HEK293 (cell line): ENCODE data around the gene PSMD5.

Source experiments
- CTCF ChIA-PET: fragments of 350-600 bp; formaldehyde crosslinking; extraction: SDS; loops from one replicate; lab custom pipeline; 2021; ENCODE audit warnings: antibody characterized with exemption; lab: Yijun Ruan, JAX
- POLR2A ChIA-PET: fragments of 300-600 bp; formaldehyde crosslinking; extraction: SDS; loops from one replicate; lab custom pipeline; 2020; ENCODE audit warnings: antibody characterized with exemption, inconsistent platforms; lab: Yijun Ruan, JAX
- H3K27ac ChIP-seq: fragments of 200-500 bp; sonication (Bioruptor generic); 2 replicates; pipeline ENCODE4 v1.5.1; 2014; ENCODE audit warnings: low read depth, low read length, control low read depth, inconsistent platforms; ENCODE audit errors: extremely low read depth
- H3K36me3 ChIP-seq, 2 experiments: fragments of 200-500 bp in 1 of 2; sonication (Bioruptor generic) in 1 of 2; 1 replicate in 1 of 2; 2 replicates in 1 of 2; pipeline ENCODE4 v1.5.1; 2014 to 2017; ENCODE audit warnings: inconsistent platforms in 2 of 2, low read length in 2 of 2; ENCODE audit not compliant: control insufficient read depth in 2 of 2, insufficient read depth in 1 of 2
- H3K4me1 ChIP-seq: fragments of 200-500 bp; sonication (Bioruptor generic); 2 replicates; pipeline ENCODE4 v1.5.1; 2014; ENCODE audit warnings: mild to moderate bottlenecking, low read length, inconsistent platforms; ENCODE audit not compliant: control insufficient read depth, insufficient read depth
- H3K4me3 ChIP-seq: 2 replicates; pipeline ENCODE4 v1.5.1; 2011; ENCODE audit warnings: low read depth, mild to moderate bottlenecking, control low read depth, low read length, moderate library complexity
- H3K9me3 ChIP-seq: fragments of 200-500 bp; sonication (Bioruptor generic); 2 replicates; pipeline ENCODE4 v1.5.1; 2014; ENCODE audit warnings: low read depth, low read length, inconsistent platforms; ENCODE audit not compliant: control insufficient read depth, insufficient read depth
- BCL11A ChIP-seq: fragments of 450-650 bp; formaldehyde crosslinking; IDR thresholded peaks from 2 replicates; pipeline ENCODE4 v1.5.1; 2016; ENCODE audit warnings: low read depth, missing biosample characterization, missing genetic modification characterization
- HOXD13 ChIP-seq: sonication (generic); formaldehyde crosslinking; IDR thresholded peaks from 2 replicates; pipeline ENCODE4 v1.8.0; 2022; ENCODE audit warnings: missing genetic modification reagents, borderline replicate concordance
- REPIN1 ChIP-seq: fragments of 450-650 bp; formaldehyde crosslinking; IDR thresholded peaks from 2 replicates; pipeline ENCODE4 v1.5.1; 2017; ENCODE audit warnings: missing biosample characterization, missing genetic modification characterization, low read depth
- SALL2 ChIP-seq: fragments of 450-650 bp; formaldehyde crosslinking; IDR thresholded peaks from 2 replicates; pipeline ENCODE4 v1.5.0; 2017; ENCODE audit warnings: missing biosample characterization, mild to moderate bottlenecking, missing genetic modification characterization, borderline replicate concordance
- YY1 ChIP-seq: fragments of 450-650 bp; formaldehyde crosslinking; IDR thresholded peaks from 2 replicates; pipeline ENCODE4 v1.5.1; 2018; ENCODE audit warnings: missing biosample characterization, missing genetic modification characterization
- ZBTB48 ChIP-seq: fragments of 450-650 bp; formaldehyde crosslinking; IDR thresholded peaks from 2 replicates; pipeline ENCODE4 v1.5.1; 2016; ENCODE audit warnings: missing biosample characterization, missing genetic modification characterization
- ZEB2 ChIP-seq: fragments of 450-650 bp; formaldehyde crosslinking; IDR thresholded peaks from 2 replicates; pipeline ENCODE4 v1.5.1; 2016; ENCODE audit warnings: missing biosample characterization, missing genetic modification characterization
- ZNF2 ChIP-seq: fragments of 450-650 bp; formaldehyde crosslinking; IDR thresholded peaks from 2 replicates; pipeline ENCODE4 v1.5.1; 2016; ENCODE audit warnings: missing biosample characterization, missing genetic modification characterization
- ZNF37A ChIP-seq: fragments of 450-650 bp; IDR thresholded peaks from 2 replicates; pipeline ENCODE4 v1.5.1; 2018; ENCODE audit warnings: missing biosample characterization, missing genetic modification characterization
- ZNF391 ChIP-seq: fragments of 450-650 bp; formaldehyde crosslinking; IDR thresholded peaks from 2 replicates; pipeline ENCODE4 v1.5.1; 2016; ENCODE audit warnings: low read depth, missing biosample characterization, missing genetic modification characterization, borderline replicate concordance
- ZNF394 ChIP-seq: fragments of 450-650 bp; formaldehyde crosslinking; IDR thresholded peaks from 2 replicates; pipeline ENCODE4 v1.5.1; 2016; ENCODE audit warnings: missing biosample characterization, missing genetic modification characterization, mild to moderate bottlenecking, moderate library complexity, borderline replicate concordance
- ZNF548 ChIP-seq: fragments of 450-650 bp; formaldehyde crosslinking; IDR thresholded peaks from 2 replicates; pipeline ENCODE4 v1.5.1; 2016; ENCODE audit warnings: missing biosample characterization, missing genetic modification characterization
- ZNF555 ChIP-seq: fragments of 450-650 bp; formaldehyde crosslinking; conservative IDR thresholded peaks from 2 replicates; pipeline ENCODE4 v1.5.1; 2017; ENCODE audit warnings: missing biosample characterization, mild to moderate bottlenecking, missing genetic modification characterization, inconsistent platforms
- ZNF660 ChIP-seq: fragments of 450-650 bp; IDR thresholded peaks from 2 replicates; pipeline ENCODE4 v1.5.1; 2018; ENCODE audit warnings: missing biosample characterization, mild to moderate bottlenecking, missing genetic modification characterization
- ZNF670 ChIP-seq: fragments of 450-650 bp; formaldehyde crosslinking; IDR thresholded peaks from 2 replicates; pipeline ENCODE4 v1.5.1; 2016; ENCODE audit warnings: missing biosample characterization, missing genetic modification characterization, low read depth
- ZNF747 ChIP-seq: fragments of 450-650 bp; formaldehyde crosslinking; IDR thresholded peaks from 2 replicates; pipeline ENCODE4 v1.5.1; 2016; ENCODE audit warnings: missing biosample characterization, missing genetic modification characterization
- ZNF785 ChIP-seq: fragments of 450-650 bp; formaldehyde crosslinking; IDR thresholded peaks from 2 replicates; pipeline ENCODE4 v1.5.1; 2016; ENCODE audit warnings: missing biosample characterization, missing genetic modification characterization
- ZSCAN23 ChIP-seq: fragments of 450-650 bp; formaldehyde crosslinking; IDR thresholded peaks from 2 replicates; pipeline ENCODE4 v1.5.1; 2016; ENCODE audit warnings: missing biosample characterization, missing genetic modification characterization
- TF ChIP-seq, protein P1 (sequence below): fragments of 450-650 bp; formaldehyde crosslinking; conservative IDR thresholded peaks from 2 replicates; pipeline ENCODE4 v1.5.1; 2016; ENCODE audit warnings: low read depth, missing biosample characterization, missing genetic modification characterization
- TF ChIP-seq, protein P2 (sequence below): fragments of 450-650 bp; formaldehyde crosslinking; IDR thresholded peaks from 2 replicates; pipeline ENCODE4 v1.5.1; 2016; ENCODE audit warnings: missing biosample characterization, missing genetic modification characterization
- TF ChIP-seq, protein P3 (sequence below): fragments of 450-650 bp; formaldehyde crosslinking; IDR thresholded peaks from 2 replicates; pipeline ENCODE4 v1.5.1; 2016; ENCODE audit warnings: missing biosample characterization, missing genetic modification characterization
- TF ChIP-seq, protein P4 (sequence below): fragments of 450-650 bp; formaldehyde crosslinking; IDR thresholded peaks from 2 replicates; pipeline ENCODE4 v1.5.1; 2016; ENCODE audit warnings: missing biosample characterization, missing genetic modification characterization
- TF ChIP-seq, protein P5 (sequence below): fragments of 450-650 bp; formaldehyde crosslinking; IDR thresholded peaks from 2 replicates; pipeline ENCODE4 v1.5.1; 2016; ENCODE audit warnings: missing biosample characterization, missing genetic modification characterization

PSMD5 gene

DNA sequence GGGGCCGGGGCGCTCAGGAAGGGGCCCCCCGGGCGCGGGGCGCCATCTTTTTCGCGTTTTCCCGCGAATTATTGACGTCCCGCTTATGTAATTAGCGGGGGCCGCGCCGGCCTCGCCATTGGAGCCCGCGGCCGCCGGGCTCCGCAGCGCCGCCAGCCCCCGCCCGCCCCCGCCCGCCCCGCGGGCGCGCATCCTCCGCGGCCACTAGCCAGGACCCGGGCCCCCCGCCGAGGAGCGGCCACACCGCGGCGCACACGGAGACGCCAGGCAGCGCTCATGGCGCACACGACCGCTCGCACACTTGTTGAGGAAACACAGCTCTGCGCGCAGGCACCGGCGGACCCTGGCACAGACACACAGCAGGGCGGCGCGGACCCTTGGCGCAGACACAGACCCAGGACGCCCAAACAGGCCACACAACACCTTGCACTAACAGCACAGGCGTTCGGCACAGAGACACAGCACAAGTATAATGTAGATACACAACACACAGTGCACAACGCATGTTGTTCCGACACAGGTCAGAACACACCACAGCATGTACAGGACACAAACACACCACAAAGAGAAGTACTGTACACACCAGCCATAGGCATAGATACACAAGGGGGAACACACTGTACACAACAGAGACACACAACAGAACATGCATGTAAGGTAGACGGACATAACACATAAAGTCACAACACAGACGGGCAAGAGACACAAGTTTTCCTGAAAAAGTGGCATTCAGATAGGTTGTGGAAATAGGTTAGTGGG, 34.7 kb upstream of the PSMD5 start:
- no peaks in the 10 kb centered on the region for H3K4me1 ChIP-seq
- CTCF ChIA-PET: interaction anchor here (0.6 kb wide), 1 partner anchor 59 kb away, joined by 3 read pairs; no protein-coding TSS in a partner anchor
- H3K4me3 ChIP-seq: peak overlapping the region; percentile 72
- H3K9me3 ChIP-seq: no peaks in the 10 kb centered on the region
- peaks cover 0 to 24% of the 10 kb centered on the region in 2 experiments; a peak in 2 of 3 replicates for H3K36me3 ChIP-seq
- peak overlapping the region; percentile 16; the same call in 1 of the 2 replicates for H3K27ac ChIP-seq
- POLR2A ChIA-PET: interaction anchor here (1.0 kb wide), 2 partner anchors 9 to 34 kb away, joined by 3 to 5 read pairs; no protein-coding TSS in a partner anchor
- no peak for TF ChIP-seq ZNF548 (tag by site-specific recombination)
- no peak for TF ChIP-seq BCL11A (tag by site-specific recombination)
- TF ChIP-seq SALL2 (tag by site-specific recombination): no peak
- no peak for TF ChIP-seq ZNF747 (tag by site-specific recombination)
- TF ChIP-seq ZNF394 (tag by site-specific recombination): no peak
- peak; percentile 85; the same call in 1 of the 2 replicates for TF ChIP-seq ZNF2
- TF ChIP-seq, protein P1, sequence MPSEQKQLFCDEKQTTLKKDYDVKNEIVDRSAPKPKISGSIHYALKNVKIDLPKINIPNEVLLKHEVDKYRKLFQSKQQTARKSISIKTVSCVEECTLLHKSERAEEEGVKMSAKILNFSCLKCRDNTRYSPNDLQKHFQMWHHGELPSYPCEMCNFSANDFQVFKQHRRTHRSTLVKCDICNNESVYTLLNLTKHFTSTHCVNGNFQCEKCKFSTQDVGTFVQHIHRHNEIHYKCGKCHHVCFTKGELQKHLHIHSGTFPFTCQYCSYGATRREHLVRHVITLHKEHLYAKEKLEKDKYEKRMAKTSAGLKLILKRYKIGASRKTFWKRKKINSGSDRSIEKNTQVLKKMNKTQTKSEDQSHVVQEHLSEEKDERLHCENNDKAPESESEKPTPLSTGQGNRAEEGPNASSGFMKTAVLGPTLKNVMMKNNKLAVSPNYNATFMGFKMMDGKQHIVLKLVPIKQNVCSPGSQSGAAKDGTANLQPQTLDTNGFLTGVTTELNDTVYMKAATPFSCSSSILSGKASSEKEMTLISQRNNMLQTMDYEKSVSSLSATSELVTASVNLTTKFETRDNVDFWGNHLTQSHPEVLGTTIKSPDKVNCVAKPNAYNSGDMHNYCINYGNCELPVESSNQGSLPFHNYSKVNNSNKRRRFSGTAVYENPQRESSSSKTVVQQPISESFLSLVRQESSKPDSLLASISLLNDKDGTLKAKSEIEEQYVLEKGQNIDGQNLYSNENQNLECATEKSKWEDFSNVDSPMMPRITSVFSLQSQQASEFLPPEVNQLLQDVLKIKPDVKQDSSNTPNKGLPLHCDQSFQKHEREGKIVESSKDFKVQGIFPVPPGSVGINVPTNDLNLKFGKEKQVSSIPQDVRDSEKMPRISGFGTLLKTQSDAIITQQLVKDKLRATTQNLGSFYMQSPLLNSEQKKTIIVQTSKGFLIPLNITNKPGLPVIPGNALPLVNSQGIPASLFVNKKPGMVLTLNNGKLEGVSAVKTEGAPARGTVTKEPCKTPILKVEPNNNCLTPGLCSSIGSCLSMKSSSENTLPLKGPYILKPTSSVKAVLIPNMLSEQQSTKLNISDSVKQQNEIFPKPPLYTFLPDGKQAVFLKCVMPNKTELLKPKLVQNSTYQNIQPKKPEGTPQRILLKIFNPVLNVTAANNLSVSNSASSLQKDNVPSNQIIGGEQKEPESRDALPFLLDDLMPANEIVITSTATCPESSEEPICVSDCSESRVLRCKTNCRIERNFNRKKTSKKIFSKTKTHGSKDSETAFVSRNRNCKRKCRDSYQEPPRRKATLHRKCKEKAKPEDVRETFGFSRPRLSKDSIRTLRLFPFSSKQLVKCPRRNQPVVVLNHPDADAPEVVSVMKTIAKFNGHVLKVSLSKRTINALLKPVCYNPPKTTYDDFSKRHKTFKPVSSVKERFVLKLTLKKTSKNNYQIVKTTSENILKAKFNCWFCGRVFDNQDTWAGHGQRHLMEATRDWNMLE (tag by site-specific recombination): no peak
- 0 out of 2 replicates have a peak, but pooled peaks have one; percentile 30 for TF ChIP-seq ZEB2 (tag by site-specific recombination)
- TF ChIP-seq ZNF555 (tag by site-specific recombination): no peak
- TF ChIP-seq, protein P2, sequence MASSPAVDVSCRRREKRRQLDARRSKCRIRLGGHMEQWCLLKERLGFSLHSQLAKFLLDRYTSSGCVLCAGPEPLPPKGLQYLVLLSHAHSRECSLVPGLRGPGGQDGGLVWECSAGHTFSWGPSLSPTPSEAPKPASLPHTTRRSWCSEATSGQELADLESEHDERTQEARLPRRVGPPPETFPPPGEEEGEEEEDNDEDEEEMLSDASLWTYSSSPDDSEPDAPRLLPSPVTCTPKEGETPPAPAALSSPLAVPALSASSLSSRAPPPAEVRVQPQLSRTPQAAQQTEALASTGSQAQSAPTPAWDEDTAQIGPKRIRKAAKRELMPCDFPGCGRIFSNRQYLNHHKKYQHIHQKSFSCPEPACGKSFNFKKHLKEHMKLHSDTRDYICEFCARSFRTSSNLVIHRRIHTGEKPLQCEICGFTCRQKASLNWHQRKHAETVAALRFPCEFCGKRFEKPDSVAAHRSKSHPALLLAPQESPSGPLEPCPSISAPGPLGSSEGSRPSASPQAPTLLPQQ (tag by site-specific recombination): peak; percentile 14; the same call in 1 of the 2 replicates
- TF ChIP-seq ZBTB48 (tag by site-specific recombination): peak; percentile 63
- TF ChIP-seq HOXD13 (CRISPR knock-in tag): no peak
- no peak for TF ChIP-seq YY1 (tag by site-specific recombination)
- TF ChIP-seq ZNF391 (tag by site-specific recombination): no peak
- TF ChIP-seq ZNF670 (tag by site-specific recombination): no peak
- TF ChIP-seq ZSCAN23 (tag by site-specific recombination): no peak
- TF ChIP-seq, protein P3, sequence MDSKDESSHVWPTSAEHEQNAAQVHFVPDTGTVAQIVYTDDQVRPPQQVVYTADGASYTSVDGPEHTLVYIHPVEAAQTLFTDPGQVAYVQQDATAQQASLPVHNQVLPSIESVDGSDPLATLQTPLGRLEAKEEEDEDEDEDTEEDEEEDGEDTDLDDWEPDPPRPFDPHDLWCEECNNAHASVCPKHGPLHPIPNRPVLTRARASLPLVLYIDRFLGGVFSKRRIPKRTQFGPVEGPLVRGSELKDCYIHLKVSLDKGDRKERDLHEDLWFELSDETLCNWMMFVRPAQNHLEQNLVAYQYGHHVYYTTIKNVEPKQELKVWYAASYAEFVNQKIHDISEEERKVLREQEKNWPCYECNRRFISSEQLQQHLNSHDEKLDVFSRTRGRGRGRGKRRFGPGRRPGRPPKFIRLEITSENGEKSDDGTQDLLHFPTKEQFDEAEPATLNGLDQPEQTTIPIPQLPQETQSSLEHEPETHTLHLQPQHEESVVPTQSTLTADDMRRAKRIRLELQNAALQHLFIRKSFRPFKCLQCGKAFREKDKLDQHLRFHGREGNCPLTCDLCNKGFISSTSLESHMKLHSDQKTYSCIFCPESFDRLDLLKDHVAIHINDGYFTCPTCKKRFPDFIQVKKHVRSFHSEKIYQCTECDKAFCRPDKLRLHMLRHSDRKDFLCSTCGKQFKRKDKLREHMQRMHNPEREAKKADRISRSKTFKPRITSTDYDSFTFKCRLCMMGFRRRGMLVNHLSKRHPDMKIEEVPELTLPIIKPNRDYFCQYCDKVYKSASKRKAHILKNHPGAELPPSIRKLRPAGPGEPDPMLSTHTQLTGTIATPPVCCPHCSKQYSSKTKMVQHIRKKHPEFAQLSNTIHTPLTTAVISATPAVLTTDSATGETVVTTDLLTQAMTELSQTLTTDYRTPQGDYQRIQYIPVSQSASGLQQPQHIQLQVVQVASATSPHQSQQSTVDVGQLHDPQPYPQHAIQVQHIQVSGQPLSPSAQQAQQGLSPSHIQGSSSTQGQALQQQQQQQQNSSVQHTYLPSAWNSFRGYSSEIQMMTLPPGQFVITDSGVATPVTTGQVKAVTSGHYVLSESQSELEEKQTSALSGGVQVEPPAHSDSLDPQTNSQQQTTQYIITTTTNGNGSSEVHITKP (tag by site-specific recombination): no peak
- TF ChIP-seq ZNF37A: no peak
- no peak for TF ChIP-seq ZNF785 (tag by site-specific recombination)
- no peak for TF ChIP-seq ZNF660
- TF ChIP-seq REPIN1 (tag by site-specific recombination): no peak
- TF ChIP-seq, protein P4, sequence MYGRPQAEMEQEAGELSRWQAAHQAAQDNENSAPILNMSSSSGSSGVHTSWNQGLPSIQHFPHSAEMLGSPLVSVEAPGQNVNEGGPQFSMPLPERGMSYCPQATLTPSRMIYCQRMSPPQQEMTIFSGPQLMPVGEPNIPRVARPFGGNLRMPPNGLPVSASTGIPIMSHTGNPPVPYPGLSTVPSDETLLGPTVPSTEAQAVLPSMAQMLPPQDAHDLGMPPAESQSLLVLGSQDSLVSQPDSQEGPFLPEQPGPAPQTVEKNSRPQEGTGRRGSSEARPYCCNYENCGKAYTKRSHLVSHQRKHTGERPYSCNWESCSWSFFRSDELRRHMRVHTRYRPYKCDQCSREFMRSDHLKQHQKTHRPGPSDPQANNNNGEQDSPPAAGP (tag by site-specific recombination): 0 out of 2 replicates have a peak, but pooled peaks have one; percentile 27
- TF ChIP-seq, protein P5, sequence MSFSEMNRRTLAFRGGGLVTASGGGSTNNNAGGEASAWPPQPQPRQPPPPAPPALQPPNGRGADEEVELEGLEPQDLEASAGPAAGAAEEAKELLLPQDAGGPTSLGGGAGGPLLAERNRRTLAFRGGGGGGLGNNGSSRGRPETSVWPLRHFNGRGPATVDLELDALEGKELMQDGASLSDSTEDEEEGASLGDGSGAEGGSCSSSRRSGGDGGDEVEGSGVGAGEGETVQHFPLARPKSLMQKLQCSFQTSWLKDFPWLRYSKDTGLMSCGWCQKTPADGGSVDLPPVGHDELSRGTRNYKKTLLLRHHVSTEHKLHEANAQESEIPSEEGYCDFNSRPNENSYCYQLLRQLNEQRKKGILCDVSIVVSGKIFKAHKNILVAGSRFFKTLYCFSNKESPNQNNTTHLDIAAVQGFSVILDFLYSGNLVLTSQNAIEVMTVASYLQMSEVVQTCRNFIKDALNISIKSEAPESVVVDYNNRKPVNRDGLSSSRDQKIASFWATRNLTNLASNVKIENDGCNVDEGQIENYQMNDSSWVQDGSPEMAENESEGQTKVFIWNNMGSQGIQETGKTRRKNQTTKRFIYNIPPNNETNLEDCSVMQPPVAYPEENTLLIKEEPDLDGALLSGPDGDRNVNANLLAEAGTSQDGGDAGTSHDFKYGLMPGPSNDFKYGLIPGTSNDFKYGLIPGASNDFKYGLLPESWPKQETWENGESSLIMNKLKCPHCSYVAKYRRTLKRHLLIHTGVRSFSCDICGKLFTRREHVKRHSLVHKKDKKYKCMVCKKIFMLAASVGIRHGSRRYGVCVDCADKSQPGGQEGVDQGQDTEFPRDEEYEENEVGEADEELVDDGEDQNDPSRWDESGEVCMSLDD (tag by site-specific recombination): 0 out of 2 replicates have a peak, but pooled peaks have one; percentile 42
